Stimulated activated CD8-positive, alpha-beta memory T cell treated with anti-CD3 and anti-CD28 coated beads, Interleukin-4, amount 100 ng/mL, for 48 hours (primary cell): ENCODE results near the gene OBI1.

Experiments
- DNase-seq: peaks from one replicate; pipeline ENCODE4 v3.0.0-alpha.2; 2020

The OBI1 gene

GRCh38 chr13:78569029-78569428, 89.9 kb downstream of the OBI1 start:
- no peak for DNase-seq

GRCh38 chr13:78566631-78567030, 92.3 kb downstream of the OBI1 start:
- DNase-seq = no peak
